DMS153 (cell line): ENCODE results near the gene EHF.

Source experiments
- DNase-seq: peaks from one replicate; lab custom pipeline; 2025; lab: John Stamatoyannopoulos, UW

Gene EHF

DNA sequence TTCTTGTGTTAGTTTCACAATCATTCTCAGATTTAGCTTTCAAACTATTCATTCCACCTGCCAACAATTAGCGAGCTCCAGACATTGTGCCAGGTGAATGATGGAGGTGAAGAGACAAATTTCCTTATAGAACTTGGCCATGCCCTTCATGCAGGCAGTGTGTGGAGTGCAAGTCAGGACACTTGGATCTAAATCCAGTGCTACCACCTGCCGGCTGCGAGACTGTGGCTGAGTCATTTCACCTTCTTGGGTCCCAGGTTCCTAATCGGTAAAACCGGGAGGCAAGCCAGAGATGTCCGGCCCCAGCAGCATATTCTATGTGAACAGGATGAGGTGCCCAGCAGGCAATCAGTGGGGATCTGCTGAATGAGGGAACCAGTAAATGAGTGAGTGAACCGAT, 18.6 kb upstream of the EHF start:
- no peak for DNase-seq

DNA sequence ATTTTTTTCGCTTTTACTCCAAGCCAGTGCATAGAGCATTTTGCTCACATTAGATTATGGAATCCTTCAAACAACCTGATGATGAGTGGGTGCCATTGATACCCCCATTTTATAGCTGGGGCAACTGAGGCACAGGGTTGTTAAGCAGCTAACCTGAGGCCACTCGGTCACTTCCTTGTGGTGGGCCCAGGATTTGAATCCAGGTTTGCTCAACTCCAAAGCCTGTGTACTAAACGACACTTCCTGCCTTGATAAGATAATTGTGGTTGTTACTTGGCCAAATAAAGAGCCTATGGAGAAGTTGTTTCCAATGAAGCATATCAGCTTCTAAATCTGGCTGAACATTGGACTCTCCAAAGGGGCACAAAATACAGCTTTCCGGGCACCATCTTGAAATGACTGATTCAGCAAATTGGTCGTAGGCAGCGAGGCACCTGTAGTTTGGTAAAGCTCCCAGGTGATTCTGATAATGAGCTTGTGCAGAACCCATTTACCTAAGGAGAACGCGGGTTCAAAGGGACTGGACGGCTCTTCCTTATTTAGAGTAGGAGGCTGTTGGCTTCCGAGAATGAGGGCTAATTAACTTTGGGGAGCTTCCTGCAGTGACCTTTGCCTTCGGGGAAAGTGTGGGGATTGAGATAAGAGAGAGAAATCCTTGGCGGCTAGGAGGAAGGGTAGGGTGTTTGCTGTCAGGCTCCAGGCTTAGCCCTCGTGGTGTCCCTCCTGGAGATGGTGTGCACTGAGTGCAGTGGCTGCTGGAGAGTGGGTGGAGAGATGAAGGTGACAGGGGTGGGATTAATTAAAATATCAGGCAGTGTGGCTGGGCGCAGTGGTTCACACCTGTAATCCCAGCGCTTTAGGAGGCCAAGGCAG, 17.5 kb upstream of the EHF start:
- DNase-seq = no peak

- no peak for DNase-seq
Measured at GRCh38 chr11:34604145-34604544, 16.7 kb upstream of the EHF start.

- DNase-seq = no peak
Measured at GRCh38 chr11:34604911-34605310, 16.0 kb upstream of the EHF start.

DNA sequence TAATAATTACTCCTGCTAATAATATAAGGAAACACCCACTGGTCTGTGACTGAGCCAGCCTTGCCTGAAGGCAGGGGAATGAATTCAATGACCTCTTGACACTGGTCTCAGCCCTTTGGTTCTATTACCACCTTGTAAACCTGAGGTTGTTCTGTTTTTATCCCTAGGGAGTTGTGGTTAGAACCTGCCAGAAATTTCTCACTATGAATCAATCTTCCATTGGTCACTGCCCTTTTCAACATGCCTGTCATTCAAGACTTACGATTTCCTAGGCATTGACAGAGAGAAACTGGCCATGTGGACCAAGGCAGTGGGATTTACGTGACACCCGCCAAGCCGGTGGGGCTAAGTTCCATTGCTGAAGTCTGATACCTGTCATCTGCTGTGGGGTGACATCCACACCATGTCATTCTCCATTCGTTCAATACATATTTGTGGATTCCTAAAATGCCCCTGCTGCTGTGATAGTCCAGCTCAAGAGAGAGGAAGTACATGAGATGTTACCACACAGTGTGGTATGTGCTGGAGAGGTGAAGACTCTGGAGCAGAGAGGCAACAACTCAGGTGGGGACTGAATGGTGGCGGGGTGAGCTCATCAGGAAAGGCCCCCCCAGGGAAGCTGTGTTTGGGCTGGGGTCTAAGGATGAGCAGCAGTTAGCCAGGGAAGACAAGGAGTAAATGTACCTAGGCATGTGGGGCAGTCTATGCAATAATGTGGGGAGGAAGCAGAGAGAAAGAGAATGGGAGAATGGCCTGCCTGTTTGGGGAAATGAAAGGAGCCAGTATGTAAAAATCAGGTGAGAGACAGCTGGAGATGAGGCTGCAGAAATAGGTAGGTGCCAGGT, 15.2 kb upstream of the EHF start:
- no peak for DNase-seq

DNA sequence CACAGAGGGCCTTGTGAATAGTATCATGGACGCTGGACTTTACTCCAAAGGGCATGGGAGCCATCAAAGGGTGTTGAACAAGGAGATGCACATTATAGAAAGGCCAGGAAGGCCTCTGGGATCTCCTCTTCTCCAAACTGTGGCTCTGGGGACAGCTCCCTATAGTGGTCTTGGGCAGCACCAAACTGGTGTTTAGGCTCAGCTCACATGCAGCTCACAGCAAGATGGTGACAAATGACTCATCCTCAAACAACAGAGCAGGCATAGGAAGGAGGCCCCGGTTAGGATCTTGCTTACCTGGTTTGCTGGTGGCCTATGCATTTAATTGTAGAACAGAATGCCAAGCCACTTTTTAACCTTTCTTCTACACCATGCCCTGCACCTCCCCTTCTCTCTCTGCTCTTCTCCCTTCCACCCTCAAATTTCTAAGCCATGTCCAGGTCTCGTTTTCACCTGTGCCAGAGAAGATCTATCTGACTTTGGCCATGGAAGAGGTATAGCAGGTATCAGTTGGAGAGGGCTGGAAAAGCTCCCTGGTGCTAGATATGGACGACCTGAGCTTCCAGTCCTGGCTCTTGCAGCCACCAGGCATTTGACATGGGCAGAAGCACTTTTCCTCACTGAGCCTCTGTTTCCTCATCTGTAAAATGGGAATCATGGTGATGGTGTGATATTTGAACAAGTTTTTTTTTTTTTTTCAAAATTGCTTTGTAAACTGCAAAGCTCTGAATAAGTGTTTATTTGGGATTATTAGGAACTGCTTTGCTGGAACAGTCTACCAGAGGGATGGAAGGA, 14.4 kb upstream of the EHF start:
- no peak for DNase-seq

- no peak for DNase-seq
Measured at GRCh38 chr11:34609187-34609751, 11.6 kb upstream of the EHF start.

DNA sequence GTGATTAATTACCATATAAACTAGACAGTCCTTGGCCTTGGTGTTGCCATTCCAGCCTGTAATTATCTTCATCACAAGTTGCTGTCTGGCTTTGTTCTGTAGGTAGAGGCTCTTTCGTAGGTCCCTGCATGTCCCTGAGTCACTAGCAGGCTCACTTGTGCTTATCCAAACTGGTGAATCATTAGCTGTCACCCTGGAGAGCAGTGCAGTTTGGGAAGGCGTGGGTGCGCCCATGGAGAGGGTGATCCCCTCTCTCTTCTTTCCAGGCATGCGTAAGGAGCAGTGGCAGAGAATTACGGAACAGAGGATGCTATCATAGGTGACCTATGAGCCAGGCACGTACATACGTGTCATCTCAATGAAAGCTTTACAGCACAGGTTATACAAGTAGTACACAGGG, 11.0 kb upstream of the EHF start:
- no peak for DNase-seq

- no peak for DNase-seq
Measured at GRCh38 chr11:34610324-34611041, 10.4 kb upstream of the EHF start.

- no peak for DNase-seq
Measured at GRCh38 chr11:34613015-34613414, 7.9 kb upstream of the EHF start.

DNA sequence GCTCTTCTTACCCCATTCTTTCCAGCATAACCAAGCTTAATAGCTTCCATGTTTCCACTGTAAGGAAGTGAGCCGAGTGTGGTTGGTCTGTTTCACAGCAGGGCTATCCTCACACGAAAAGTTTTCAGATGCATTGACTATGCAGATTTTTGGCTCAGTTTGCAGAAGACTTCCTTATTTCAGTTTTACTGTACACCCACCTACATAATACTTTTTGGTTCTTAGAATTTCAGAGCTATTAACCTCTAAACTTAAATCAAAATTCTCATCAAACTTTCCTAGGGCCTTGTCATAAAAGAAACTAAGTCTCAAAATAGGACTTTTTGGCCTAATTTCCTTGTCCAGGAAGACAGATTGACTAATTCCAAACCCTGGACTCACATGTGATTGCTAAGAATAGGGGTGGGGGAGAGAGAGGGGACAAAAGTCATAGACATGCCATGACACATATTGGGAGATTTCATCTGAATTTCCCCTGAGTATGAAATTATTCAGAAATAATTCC, 7.3 kb upstream of the EHF start:
- DNase-seq = no peak

- DNase-seq = no peak
Measured at GRCh38 chr11:34614344-34615104, 6.4 kb upstream of the EHF start.

- DNase-seq = no peak
Measured at GRCh38 chr11:34616086-34616485, 4.8 kb upstream of the EHF start.

DNA sequence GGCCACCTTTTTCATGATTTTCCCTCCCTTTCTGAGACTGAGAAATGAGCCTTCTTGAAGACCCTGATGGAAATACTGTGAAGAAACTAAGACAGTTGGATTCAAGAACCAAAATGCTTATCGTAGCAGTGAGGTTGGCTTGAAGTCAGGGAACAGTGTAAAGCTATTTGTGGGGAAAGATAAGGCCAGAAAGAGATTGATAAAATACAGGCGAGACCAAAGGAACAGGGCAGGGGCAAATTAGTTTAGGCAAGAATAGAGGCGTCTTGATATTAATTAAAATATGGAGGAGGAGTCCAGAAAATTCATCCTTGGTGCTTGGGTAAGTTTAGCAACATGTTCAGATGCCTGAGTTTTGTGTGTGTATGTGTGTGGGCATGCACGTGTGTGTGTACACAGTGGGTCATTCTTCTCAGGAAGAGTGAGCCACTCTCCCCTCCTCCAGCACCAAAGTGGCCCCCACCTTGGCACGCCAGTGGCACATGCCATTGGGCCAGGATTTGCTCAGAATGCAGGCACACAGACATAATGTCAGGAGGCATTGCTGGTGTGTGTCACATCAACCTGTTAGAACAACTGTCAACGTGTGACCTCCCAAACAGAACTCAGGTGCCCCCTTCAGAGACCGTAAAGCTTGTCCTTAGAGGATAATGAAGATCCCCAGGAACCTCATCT, 3.9 kb upstream of the EHF start:
- DNase-seq = no peak

DNA sequence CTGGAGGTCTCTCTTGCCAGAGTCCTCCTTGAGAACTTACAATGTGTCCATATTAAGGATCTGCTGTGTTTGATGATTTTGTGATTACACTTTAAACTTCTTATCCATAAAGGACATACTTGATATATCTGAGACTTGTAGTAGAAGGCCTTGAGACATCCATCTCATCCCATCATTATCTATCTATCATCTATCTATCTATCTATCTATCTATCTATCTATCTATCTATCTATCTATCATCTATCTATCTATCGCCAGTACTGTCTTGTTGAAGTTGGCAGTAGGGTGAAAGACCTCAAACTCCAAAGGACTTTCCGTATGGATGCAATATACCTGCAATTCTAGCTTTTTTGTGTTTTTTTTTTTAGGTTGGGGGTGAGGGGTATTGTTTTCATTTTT, 2.5 kb upstream of the EHF start:
- no peak for DNase-seq

DNA sequence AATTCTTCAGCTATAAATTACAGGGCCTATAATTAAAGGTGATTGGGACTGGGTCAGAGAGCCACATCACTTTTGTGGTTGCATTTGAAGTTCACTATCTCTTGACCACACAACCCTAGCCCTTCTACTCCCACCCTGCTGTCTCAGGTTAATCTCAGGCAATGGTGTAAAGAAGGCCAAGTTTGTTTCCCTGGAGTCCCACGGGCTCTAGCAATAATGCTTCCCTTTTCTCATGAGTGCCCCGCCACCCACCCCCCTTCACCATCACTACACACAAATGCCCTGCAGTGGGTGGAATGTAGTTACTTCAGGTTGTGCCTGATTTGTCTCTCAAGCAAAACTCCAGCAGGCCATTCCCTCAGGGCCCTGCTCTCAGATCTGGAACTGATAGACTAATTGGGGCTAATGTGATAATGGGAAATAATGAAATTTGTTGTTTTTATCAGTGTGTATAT, 1.8 kb upstream of the EHF start:
- no peak for DNase-seq

DNA sequence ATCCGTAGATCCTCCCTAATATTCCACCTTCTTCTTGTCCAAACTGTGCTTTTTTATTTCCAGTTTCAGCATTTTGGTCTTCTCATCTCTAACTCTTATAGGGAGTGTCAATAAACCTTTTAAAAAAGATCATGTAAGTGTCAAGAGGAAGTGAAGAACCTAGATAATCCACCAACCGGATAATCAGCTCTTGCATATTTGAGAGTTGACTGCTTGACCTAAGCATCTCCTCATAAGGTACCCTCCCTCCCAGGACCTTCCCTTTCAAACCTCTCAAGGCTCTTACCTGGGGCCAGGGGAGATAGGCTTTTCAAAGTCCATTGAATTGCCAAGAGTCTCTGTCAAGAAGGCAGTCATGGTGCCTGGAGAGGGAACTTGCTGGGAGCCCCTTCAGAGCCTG, 691 bp upstream of the EHF start:
- DNase-seq = no peak

- DNase-seq = no peak
Measured at GRCh38 chr11:34621876-34622275, 983 bp downstream of the EHF start.

- DNase-seq = no peak
Measured at GRCh38 chr11:34623463-34623862, 2.6 kb downstream of the EHF start.

DNA sequence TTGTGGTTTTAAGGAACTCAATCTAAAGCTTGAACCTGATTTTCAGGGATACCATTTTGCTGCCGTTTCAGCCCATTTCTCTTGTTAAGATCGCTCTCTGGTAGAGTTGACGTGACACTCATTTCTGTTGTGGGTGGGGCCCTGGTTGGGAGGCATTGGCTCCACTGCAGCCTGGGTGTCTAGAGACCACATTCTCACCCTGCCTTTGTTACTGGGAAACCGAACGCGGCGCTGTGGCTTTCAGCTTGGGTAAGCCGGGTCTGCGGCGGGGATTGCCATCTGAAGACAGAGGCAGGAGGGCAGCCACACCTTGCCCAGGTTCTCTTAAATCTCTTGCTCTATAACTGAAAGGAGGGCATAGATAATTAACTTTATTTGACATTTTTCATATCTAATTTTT, 3.2 kb downstream of the EHF start:
- no peak for DNase-seq
